ENCODE measurements around the gene GLRA1.
"Not testable (repeated sequence)": the region's sequence is repeated elsewhere in the genome, so short reads cannot be mapped to it uniquely, and the experiment has no call there.

Gene GLRA1

GRCh38 chr5:151880324-151880723 lies 44.3 kb downstream of the GLRA1 start:
- no peak for DNase-seq

- DNase-seq: no peak
These were observed 51.0 kb downstream of the GLRA1 start for GRCh38 chr5:151873701-151874100.

GRCh38 chr5:151872701-151873100 lies 52.0 kb downstream of the GLRA1 start:
- DNase-seq: no peak

GRCh38 chr5:151870820-151871219 lies 53.8 kb downstream of the GLRA1 start:
- DNase-seq: no peak

- no peak for DNase-seq
These were observed 54.4 kb downstream of the GLRA1 start for GRCh38 chr5:151870271-151870670.

- no peak for DNase-seq
These were observed 54.8 kb downstream of the GLRA1 start for GRCh38 chr5:151869843-151870242.

GRCh38 chr5:151868451-151868850 lies 56.2 kb downstream of the GLRA1 start:
- no peak for DNase-seq

GRCh38 chr5:151864061-151864748 lies 60.4 kb downstream of the GLRA1 start:
- no peak for DNase-seq

- DNase-seq: no peak
These were observed 61.1 kb downstream of the GLRA1 start for GRCh38 chr5:151863566-151863965.

- DNase-seq: no peak
These were observed 61.7 kb downstream of the GLRA1 start for GRCh38 chr5:151862811-151863472.

GRCh38 chr5:151860867-151861266 lies 63.8 kb downstream of the GLRA1 start:
- DNase-seq: not testable (repeated sequence)

- DNase-seq: no peak
These were observed 67.8 kb downstream of the GLRA1 start for GRCh38 chr5:151856861-151857260.

- DNase-seq: no peak
These were observed 69.0 kb downstream of the GLRA1 start for GRCh38 chr5:151855701-151856100.

- no peak for DNase-seq
These were observed 76.8 kb downstream of the GLRA1 start for GRCh38 chr5:151847871-151848270.

GRCh38 chr5:151846765-151847164 lies 77.9 kb downstream of the GLRA1 start:
- no peak for DNase-seq

GRCh38 chr5:151832843-151833242 lies 91.8 kb downstream of the GLRA1 start:
- not testable (repeated sequence) for DNase-seq

- DNase-seq: no peak
These were observed 95.3 kb downstream of the GLRA1 start for GRCh38 chr5:151829370-151829769.

GRCh38 chr5:151825445-151825844 lies 99.2 kb downstream of the GLRA1 start:
- DNase-seq: no peak

- no peak for DNase-seq
These were observed 102.5 kb downstream of the GLRA1 start for GRCh38 chr5:151822141-151822540.

GRCh38 chr5:151820903-151821302 lies 103.7 kb downstream of the GLRA1 start:
- DNase-seq: no peak

GRCh38 chr5:151820271-151820670 lies 104.4 kb downstream of the GLRA1 start:
- DNase-seq: no peak

- no peak for DNase-seq
These were observed 104.8 kb downstream of the GLRA1 start for GRCh38 chr5:151819830-151820229.

- no peak for DNase-seq
These were observed 109.6 kb downstream of the GLRA1 start for GRCh38 chr5:151815051-151815450.

GRCh38 chr5:151812757-151813309 lies 111.8 kb downstream of the GLRA1 start:
- no peak for DNase-seq
